Measurements from ENCODE around the gene KCNB1.

KCNB1 gene

DNA sequence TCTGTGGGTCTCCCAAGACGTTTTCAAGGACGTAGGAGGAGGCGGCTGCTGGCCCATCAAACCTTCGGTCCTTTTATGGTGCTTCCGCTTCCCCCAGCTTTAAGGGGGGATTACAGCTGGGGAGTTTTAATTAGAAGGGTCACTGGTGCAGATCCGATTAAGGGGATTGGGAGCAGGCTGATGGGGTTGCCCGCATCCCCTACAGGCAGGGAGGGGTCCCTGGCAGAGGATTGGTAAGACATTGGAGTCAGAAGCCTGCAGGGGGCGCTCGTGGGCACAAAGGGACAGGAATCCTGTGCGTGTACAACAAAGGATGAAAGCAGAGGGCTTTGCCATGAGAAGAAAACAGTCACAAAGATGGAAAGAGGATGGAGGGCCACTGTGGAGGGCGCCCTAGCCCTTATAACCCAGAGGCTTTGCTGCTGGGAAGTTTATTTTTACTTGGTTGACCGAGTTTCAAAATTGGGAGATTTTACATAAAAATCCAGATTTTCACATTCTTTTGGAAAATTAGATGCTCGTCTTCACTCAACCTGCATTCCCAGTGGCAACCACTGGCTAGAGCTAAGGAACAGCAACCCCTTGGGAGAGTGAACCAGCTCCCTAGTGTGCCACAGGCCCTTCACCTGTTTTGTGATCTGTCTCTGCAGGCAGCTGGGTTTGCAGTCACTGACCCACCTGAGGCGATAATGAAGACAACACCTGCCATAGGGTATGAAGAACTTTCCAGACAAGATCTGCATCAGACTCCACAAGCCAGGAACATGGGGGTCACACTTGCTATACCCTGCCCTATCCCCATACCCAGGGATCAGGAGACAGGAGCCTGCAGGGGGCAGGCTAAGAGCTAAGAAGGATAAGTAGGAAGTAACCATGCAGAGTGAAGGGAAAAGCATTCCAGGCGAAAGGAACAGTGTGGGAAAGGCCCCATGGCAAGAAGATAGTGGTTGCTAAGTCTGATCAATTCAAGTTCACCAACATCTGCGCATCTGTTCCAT is 97.7 kb downstream of the KCNB1 start:
- peak; percentile 78 for DNase-seq

DNA sequence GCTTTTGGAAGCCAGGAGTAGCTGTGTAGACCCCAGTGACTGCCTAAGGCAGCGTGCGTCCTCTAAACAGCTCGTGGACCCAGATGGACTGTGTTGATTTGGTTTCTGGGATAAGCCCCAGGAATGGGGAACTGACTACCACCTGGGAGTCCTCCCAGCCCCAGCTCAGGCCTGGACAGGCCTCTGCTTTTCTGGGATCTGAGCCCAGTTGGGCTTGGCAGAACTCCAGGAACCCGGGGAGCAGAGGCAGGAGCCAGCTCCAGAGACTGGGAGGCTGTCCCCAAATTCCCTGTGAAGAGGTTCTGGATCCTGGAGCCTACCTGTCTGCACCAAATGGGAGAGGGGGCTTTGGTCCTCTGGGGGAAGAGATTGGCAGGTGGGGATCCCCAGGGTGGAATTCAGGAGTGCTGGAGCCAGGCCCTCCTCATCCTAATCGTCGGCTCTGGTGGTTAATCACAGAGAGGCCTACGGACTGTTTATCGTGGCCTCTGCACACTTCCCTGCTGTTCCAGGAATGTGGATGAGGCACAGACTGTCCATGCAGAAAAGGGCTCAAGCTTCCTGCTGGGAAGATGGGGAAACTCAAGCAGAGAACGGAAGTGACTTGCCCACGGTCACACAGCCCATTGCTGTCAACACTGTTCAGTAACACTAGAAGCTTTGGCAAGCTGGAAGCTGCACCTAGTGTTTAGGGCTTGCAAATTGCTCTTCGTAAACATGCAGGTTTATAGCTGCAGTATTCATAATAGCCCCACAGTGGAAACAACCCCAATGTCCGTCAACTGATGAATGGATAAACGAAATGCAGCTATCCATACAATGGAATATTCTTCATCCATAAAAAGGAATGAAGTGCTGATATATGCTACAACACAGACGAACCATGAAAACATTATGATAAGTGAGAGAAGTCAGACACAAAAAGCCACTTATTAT is 100.6 kb downstream of the KCNB1 start:
- no peak for DNase-seq

- no peak for DNase-seq
Measured at GRCh38 chr20:49380337-49380780, 102.1 kb downstream of the KCNB1 start.

DNA sequence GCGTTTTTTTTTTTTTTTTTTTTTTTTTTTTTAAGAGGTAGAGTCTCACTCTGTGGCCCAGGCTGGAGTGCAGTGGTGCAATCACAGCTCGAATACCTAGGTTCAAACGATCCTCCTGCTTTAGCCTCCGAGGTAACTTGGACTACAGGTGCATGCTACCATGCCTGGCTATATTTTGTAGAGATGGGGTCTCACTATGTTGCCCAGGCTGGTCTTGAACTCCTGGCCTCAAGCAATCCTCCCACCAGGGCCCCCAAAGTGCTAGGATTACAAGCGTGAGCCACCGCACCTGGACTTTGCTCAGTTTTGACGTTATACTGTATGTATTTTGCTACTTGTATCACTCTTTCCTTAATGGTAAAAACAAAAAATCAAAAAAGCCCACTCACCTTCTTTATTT is 103.1 kb downstream of the KCNB1 start:
- no peak for DNase-seq

DNA sequence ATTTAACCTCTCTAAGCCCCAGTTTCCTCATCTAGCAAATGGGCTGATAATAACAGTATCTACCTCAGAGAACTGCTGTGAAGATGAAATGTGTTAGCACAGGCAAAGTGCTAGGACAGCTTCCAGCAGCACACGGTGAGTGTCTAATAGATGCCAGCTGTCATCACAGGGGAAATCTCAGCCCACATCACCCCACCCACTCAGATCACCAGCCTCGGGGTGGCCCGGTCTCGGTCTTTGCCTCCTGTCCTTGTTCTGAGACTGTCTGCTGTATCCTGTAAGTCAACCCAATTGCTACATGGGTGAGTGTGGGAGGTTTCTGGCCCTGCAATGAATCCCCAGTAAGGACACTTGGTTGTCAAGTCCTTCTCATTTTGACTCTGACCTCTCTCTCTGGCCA is 105.1 kb downstream of the KCNB1 start:
- DNase-seq: no peak

DNA sequence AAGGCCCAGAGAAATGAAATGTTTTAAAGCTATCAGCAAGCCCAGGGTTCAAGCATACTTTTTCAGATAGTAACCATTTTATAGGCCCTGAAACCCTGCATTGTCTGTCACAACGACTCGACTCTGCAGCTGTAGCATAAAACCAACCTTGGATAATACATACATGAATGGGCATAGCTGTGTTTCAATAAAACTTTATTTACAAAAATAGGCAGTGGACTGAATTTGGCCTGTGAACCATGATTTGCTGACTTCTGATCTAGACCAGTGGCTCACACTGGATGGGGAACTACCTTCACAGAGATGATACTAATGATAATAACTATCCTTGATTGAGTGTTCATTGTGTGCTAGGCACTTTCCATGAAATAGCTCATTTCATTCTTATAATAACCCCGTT is 107.3 kb downstream of the KCNB1 start:
- DNase-seq: no peak

GRCh38 chr20:49372095-49372734 is 110.3 kb downstream of the KCNB1 start:
- no peak for DNase-seq

GRCh38 chr20:49368596-49368995 is 113.9 kb downstream of the KCNB1 start:
- no peak for DNase-seq

DNA sequence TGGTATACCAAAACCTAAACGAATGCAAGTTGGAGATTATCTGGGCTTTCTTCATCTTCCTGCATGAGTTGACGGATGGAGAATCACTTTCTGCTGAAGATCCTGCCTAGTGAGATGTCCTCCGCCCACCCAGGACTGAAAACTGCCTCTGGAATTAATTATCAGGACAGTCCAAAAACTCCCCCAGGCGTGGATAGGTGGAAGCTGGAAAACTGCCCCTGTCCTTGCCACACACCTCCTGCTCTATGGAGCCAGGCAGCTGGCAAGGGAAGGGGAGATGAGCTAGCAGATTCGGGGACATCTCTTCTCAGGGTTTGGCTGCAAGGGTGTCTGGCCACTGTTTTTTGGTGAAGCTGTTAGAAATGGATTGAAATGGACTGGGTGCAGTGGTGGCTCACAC is 115.4 kb downstream of the KCNB1 start:
- DNase-seq: no peak

GRCh38 chr20:49366687-49367086 is 115.8 kb downstream of the KCNB1 start:
- DNase-seq: no peak

DNA sequence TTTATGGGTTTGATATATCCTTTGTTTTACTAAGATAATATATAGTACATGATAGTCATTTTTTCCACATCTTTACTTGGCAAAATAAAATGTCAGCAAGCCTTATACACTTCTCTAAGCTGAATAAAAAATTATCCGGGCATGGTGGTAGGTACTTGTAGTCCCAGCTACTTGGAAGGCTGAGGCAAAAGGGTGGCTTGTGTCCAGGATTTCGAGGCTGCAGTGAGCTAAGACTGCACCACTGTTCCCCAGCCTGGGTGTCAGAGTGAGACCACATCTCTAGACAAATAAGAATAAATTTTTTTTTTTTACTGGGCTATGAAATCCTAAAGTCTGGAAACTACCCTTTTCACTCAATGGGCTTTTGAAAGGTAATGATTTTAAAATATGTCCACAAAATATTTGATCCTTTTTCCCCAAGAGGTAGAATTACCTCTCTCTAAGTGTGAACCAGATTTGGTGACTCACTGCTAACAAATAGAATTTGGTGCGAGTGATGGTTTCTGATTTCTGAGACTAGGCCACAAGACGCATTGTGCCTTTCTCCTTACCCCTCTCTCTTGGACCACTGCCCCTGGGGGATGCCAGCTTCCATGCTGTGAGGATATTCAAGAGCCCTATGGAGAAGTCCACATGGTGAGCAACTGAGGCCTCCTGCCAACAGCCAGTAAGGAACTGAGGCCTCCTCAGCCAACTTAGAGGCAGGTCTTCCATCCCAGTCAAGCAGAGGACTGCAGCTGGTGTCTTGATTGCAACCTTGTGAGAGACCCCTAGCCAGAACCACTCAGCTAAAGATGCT is 120.4 kb downstream of the KCNB1 start:
- no peak for DNase-seq

- DNase-seq: no peak
Measured at GRCh38 chr20:49360242-49360968, 122.1 kb downstream of the KCNB1 start.

DNA sequence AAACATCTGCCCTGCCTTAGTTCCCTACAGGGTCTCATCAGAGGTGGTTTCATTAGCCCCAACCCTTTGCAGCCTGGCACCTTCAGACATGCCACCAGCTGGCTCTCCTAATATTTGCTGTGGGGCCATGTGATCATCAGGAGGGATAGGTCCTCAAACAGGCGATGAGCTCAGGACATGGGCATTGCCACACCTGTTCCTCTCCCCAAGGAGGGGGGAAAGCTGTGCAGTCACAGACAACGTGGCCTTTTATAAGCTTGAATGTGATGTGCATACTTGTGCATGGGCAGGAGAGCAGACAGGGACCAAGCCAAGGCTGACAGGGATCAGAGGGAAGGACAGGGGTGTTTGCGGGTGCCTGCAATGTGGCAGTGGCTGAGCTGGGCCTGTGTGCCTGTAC is 125.8 kb downstream of the KCNB1 start:
- no peak for DNase-seq

GRCh38 chr20:49354673-49355072 is 127.8 kb downstream of the KCNB1 start:
- no peak for DNase-seq

GRCh38 chr20:49353348-49353747 is 129.1 kb downstream of the KCNB1 start:
- no peak for DNase-seq

- no peak for DNase-seq
Measured at GRCh38 chr20:49352751-49353150, 129.7 kb downstream of the KCNB1 start.

GRCh38 chr20:49351775-49352174 is 130.7 kb downstream of the KCNB1 start:
- no peak for DNase-seq

DNA sequence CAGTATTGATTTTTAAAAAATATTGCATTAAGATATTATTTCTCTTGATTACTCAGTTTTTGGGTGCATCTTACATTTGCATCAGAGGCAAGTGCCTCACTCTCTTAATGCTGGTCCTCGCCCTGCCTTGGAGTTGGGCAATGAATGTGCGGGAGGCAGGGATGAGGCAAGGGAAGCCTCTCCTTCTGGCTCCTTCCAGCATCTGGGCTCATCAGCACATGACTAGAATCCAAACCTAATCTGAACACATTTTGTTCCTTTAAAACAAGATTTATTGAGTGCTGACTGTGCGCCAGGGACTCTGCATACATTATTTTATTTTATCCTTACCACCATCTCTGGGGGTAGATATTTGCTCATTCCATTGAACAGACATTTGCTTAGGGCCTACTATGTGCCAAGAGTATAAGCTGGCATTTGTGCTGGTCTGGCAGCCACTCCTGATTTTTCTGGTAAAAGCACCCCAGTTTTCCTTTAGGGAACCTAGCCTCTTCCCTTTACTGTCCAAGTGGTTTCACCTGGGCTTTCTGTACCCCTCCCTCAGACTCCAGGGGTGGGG is 132.7 kb downstream of the KCNB1 start:
- DNase-seq: no peak

GRCh38 chr20:49349078-49349477 is 133.4 kb downstream of the KCNB1 start:
- no peak for DNase-seq

GRCh38 chr20:49348563-49348962 is 133.9 kb downstream of the KCNB1 start:
- no peak for DNase-seq

- DNase-seq: no peak
Measured at GRCh38 chr20:49347156-49347555, 135.3 kb downstream of the KCNB1 start.
